Transverse colon (tissue), 4 donors: ENCODE measurements around the gene SLC26A8. TPM values are rescaled to one million over a fixed set of nuclear protein-coding genes. Genes with fewer than 3 reads are reported as not detected.

Source experiments
- DNase-seq: peaks from one replicate; pipeline ENCODE4 v3.0.0-alpha.2; 2019
- H3K27ac ChIP-seq, 4 donors: fragments of 200-600 bp; sonication (generic); 2 replicates each; pipeline ENCODE4 v1.5.1; 2016 to 2018; ENCODE audit warnings: inconsistent platforms in 4 of 4
- H3K27me3 ChIP-seq: fragments of 200-600 bp; sonication (generic); 2 replicates; pipeline ENCODE4 v1.5.1; 2017; ENCODE audit warnings: inconsistent platforms
- H3K36me3 ChIP-seq, 4 donors: fragments of 200-600 bp; sonication (generic); 2 replicates each; pipeline ENCODE4 v1.5.1; 2017 to 2019; ENCODE audit warnings: inconsistent platforms in 4 of 4
- H3K4me1 ChIP-seq, 4 donors: fragments of 200-600 bp; sonication (generic); 2 replicates each; pipeline ENCODE4 v1.5.1; 2017 to 2020; ENCODE audit warnings: inconsistent platforms in 4 of 4
- H3K4me3 ChIP-seq, 4 donors: fragments of 200-600 bp; sonication (generic); 1 replicate in 1 of 4; 2 replicates in 3 of 4; pipeline versions ENCODE4 v1.5.1 to v1.6.1; 2017 to 2019; ENCODE audit warnings: inconsistent platforms in 4 of 4
- H3K9me3 ChIP-seq, 2 donors: fragments of 200-600 bp; sonication (generic); 2 replicates each; pipeline ENCODE4 v1.5.1; 2017 to 2019; ENCODE audit warnings: inconsistent platforms in 2 of 2
- EP300 ChIP-seq: sonication (generic); formaldehyde crosslinking; IDR thresholded peaks from one replicate; pipeline ENCODE4 v1.6.1; 2017; ENCODE audit warnings: antibody characterized with exemption, low read depth
- POLR2A ChIP-seq: fragments of 450-650 bp; IDR thresholded peaks from one replicate; pipeline ENCODE4 v1.6.1; 2016; ENCODE audit warnings: antibody characterized with exemption, mild to moderate bottlenecking, moderate library complexity
- POLR2AphosphoS5 ChIP-seq, 3 donors: sonication (generic); formaldehyde crosslinking; IDR thresholded peaks; one replicate each; pipeline ENCODE4 v1.6.1; 2016; ENCODE audit warnings: antibody characterized with exemption in 3 of 3
- WGBS, 2 donors: methylation state at CpG; one replicate each; pipeline ENCODE4 v1.1.5; 2018; ENCODE audit warnings: low coverage in 1 of 2; 5-methylcytosine and 5-hydroxymethylcytosine counted together
- in situ Hi-C, 4 donors: fragments of 200-750 bp; cut with MboI; loops; one replicate each; pipeline versions ENCODE4 v1.15.0 to v1.15.1; 2017; ENCODE audit warnings: low sequenced_read_pairs in 3 of 4, low pct_ligation_motif_present in 1 of 4, low pct_unique_long_range_greater_than_20kb in 1 of 4
- intact Hi-C: fragments of 100-400 bp; cut with DNase I; formaldehyde crosslinking; loops from one replicate; pipeline ENCODE4 v1.15.1; 2023; ENCODE audit warnings: low total_unique reads
- total RNA-seq, 4 donors: library from RNA; depleted of rRNA; stranded (reverse); fragments of >200 nt; gene quantifications; one replicate each; pipeline ENCODE4 v1.1.0, GENCODE V29; 2016
- TF ChIP-seq, protein P1 (sequence below), 5 experiments: fragments of 200-600 bp in 3 of 5; fragments of 450-650 bp in 2 of 5; sonication (generic) in 3 of 5; IDR thresholded peaks; 1 replicate in 2 of 5; 2 replicates in 3 of 5; pipeline ENCODE4 v1.5.1; 2016 to 2017; ENCODE audit warnings: antibody characterized with exemption in 5 of 5, inconsistent platforms in 3 of 5, mild to moderate bottlenecking in 2 of 5, moderate library complexity in 1 of 5

Gene SLC26A8
- total RNA-seq, 4 donors from 2014 or later: 1.1 to 2.6 TPM; not detected in 2

DNA sequence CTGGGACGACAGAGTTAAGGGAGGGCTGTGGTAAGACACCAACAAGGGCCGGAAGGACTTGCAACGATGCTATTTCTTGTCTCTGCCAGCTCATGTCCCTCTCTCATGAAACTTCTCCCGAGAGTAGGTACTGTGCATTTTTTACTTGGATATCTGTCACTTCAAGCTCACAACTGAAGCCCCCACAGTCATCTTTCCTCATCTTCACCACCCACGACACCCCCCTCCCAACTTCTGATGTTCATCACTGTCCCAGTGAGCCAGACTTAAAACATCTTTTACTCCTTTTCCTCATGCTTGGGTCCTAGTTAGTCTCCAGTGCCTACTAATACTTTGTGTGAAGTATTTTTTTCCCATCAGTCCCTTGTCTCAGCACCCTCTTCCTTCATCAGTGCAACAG lies 68.9 kb downstream of the SLC26A8 start:
- no peaks in the 10 kb centered on the region for H3K9me3 ChIP-seq
- in situ Hi-C loops: no loop called here
- no peak overlapping the region for H3K4me3 ChIP-seq
- TF ChIP-seq POLR2A: no peak
- TF ChIP-seq EP300: no peak
- TF ChIP-seq, protein P1, sequence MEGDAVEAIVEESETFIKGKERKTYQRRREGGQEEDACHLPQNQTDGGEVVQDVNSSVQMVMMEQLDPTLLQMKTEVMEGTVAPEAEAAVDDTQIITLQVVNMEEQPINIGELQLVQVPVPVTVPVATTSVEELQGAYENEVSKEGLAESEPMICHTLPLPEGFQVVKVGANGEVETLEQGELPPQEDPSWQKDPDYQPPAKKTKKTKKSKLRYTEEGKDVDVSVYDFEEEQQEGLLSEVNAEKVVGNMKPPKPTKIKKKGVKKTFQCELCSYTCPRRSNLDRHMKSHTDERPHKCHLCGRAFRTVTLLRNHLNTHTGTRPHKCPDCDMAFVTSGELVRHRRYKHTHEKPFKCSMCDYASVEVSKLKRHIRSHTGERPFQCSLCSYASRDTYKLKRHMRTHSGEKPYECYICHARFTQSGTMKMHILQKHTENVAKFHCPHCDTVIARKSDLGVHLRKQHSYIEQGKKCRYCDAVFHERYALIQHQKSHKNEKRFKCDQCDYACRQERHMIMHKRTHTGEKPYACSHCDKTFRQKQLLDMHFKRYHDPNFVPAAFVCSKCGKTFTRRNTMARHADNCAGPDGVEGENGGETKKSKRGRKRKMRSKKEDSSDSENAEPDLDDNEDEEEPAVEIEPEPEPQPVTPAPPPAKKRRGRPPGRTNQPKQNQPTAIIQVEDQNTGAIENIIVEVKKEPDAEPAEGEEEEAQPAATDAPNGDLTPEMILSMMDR (IDR thresholded peaks at IDR 0.05): no peak
- TF ChIP-seq POLR2AphosphoS5 (IDR thresholded peaks at IDR 0.05): no peak
- no peaks in the 10 kb centered on the region for H3K36me3 ChIP-seq
- no peak for DNase-seq
- peaks cover 0 to 7% (median 0%) of the 10 kb centered on the region in 4 donors for H3K4me1 ChIP-seq
- no peaks in the 10 kb centered on the region for H3K27me3 ChIP-seq
- intact Hi-C loops: no loop called here
- H3K27ac ChIP-seq: no peak overlapping the region
- 88 to 92% methylated on average over 5 of the region's 5 CpGs for WGBS, 2 donors

DNA sequence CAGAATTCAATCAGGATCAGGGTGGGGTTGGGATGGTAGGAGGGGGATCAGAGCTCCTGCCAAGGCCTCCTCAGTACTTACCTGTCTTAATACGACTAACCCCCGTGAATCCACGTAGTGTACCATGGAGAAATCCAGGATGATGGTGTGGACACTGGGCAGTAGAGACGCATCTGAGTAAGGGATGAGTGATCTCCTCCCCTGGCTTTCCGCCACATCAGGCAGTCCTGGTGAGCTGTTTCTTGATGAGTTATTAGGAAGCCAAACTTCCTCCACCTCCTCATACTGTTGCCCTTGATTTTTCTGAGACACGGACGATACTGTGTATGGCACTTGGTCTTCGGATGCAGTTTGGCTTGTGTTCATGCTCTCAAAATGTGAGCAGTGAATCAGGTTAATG lies 69.4 kb downstream of the SLC26A8 start:
- no peak overlapping the region for H3K27ac ChIP-seq
- peaks cover 0 to 7% (median 0%) of the 10 kb centered on the region in 4 donors for H3K4me1 ChIP-seq
- in situ Hi-C loops (no loop called here), intact Hi-C loops (no loop called here)
- H3K4me3 ChIP-seq: no peak overlapping the region
- no peak for DNase-seq
- no peaks in the 10 kb centered on the region for H3K36me3 ChIP-seq
- TF ChIP-seq, protein P1 (IDR thresholded peaks at IDR 0.05): no peak
- TF ChIP-seq EP300 (no peak), POLR2AphosphoS5 (IDR thresholded peaks at IDR 0.05) (no peak), POLR2A (no peak)
- no peaks in the 10 kb centered on the region for H3K9me3 ChIP-seq
- H3K27me3 ChIP-seq: no peaks in the 10 kb centered on the region
- WGBS, 2 donors: 97% methylated on average over 8 of the region's 8 CpGs; no CpG with 5 or more reads in 1 of the 2 donors

DNA sequence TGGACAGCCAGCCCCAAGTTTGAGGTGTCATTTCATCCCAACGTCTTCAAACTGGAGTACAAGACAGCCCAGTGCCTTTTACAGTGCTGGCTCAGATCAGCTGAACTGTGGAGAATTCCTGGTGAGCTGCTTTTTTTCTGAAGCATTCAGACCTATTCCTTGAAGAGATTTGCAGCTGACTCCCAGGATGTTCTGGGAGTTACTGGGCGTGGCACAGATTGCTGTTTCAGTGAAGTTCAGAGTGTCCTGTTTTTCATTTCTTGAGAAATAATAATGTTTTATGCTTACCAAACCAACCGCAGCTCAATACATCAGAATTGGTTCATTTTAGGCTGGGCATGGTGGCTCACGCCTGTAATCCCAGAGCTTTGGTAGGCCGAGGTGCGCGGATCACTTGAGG lies 70.1 kb downstream of the SLC26A8 start:
- H3K27ac ChIP-seq: no peak overlapping the region
- intact Hi-C loops: no loop called here
- H3K9me3 ChIP-seq: no peaks in the 10 kb centered on the region
- peaks cover 0 to 7% (median 0%) of the 10 kb centered on the region in 4 donors for H3K4me1 ChIP-seq
- no peaks in the 10 kb centered on the region for H3K27me3 ChIP-seq
- DNase-seq: no peak
- 40 to 77% methylated on average over 1 to 7 of the region's 7 CpGs for WGBS, 2 donors
- H3K4me3 ChIP-seq: no peak overlapping the region
- TF ChIP-seq, protein P1 (IDR thresholded peaks at IDR 0.05): no peak
- TF ChIP-seq EP300: no peak
- TF ChIP-seq POLR2AphosphoS5 (IDR thresholded peaks at IDR 0.05): no peak
- no peak for TF ChIP-seq POLR2A
- no peaks in the 10 kb centered on the region for H3K36me3 ChIP-seq
- in situ Hi-C loops: no loop called here

DNA sequence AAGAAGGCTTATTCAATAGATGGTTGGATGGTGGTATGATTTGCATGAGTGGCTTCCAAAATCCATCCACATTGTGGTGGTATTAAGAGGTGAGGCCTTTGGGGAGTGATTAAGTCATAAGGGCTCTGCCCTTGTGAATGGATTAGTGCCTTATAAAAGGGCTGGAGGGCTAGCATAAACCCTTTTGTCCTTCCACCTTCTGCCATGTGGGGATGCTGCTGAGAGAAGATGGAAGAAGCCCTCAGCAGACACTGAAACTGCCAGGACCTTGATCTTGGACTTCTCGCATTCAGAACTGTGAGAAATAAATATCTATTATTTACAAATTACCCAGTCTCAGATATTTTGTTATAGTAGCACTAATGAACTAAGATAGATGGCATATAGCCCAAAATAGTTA lies 75.7 kb downstream of the SLC26A8 start:
- no peak for TF ChIP-seq EP300
- no peak for TF ChIP-seq POLR2AphosphoS5 (IDR thresholded peaks at IDR 0.05)
- TF ChIP-seq, protein P1 (IDR thresholded peaks at IDR 0.05): no peak
- TF ChIP-seq POLR2A: no peak

More for the DNA sequence above, 75.7 kb downstream of the SLC26A8 start:
- Histone ChIP-seq H3K4me1 (peaks cover 0 to 14% (median 0%) of the 10 kb centered on the region in 4 donors), H3K4me3 (no peak overlapping the region), H3K27me3 (no peaks in the 10 kb centered on the region), H3K36me3 (no peaks in the 10 kb centered on the region), H3K9me3 (no peaks in the 10 kb centered on the region), H3K27ac (no peak overlapping the region)
- DNase-seq: no peak
- in situ Hi-C loops: no loop called here
- intact Hi-C loops: no loop called here
- 67 to 97% methylated on average over 1 of the region's 1 CpG for WGBS, 2 donors
